GM20000 (cell line): ENCODE measurements around the gene ZNF777.

ENCODE experiments used
- DNase-seq: peaks from one replicate; pipeline ENCODE4 v3.0.0; 2012; ENCODE audit warnings: low spot score
- CTCF ChIP-seq: IDR thresholded peaks from 2 replicates; pipeline ENCODE4 v1.5.1; 2012; ENCODE audit warnings: mild to moderate bottlenecking, control low read depth; ENCODE audit errors: extremely low read depth, missing control alignments

Gene ZNF777

DNA sequence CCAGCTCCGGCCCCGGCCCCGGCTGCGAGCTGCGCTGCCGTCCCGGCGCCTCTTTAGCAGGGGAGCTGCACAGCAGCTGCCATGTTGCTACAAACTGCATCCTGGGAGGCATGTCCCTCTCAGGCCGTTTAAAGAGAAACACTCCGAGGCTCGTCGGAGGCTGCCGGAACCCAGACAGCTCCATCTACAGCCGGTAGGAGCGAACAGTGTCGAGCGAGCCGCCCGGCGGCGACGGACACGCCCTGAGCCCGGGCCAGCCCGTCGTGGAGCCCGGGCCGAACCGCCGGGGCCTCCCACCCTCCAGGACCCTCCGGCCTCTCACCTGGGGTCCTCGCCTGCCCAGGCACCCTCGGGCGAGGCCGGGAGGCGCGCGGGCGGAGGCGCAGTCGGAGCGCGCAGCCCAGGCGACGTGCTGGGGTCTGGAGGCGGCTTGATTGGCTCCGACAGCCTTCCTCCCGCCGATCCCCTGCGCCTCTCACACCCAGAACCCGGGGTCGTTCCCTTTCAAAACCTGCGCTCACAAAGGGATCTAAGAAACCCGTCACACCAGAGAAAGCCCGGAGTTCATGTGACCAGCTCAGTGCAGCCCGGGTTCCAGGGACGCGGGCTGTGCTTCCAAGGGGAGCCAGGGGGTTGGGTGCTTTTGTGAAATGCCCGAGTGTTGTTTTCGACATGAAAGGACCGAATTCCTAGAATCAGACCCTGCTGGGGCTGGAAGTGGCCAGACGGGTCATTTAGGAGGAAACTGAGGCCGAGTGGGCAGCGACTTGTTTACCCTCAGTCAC, at the start of gene ZNF777:
Gene ZNF777, minus strand, starts transcription at position 570 of the 785 bp plus-strand sequence. CDS start 5,040 bp downstream, outside the sequence.
- DNase-seq = peak; percentile 98
- TF ChIP-seq CTCF = peak; percentile 42

GRCh38 chr7:149510248-149510647, 49.4 kb upstream of the ZNF777 start:
- DNase-seq = no peak
- TF ChIP-seq CTCF = no peak

- no peak for DNase-seq
- TF ChIP-seq CTCF = no peak
These were observed 48.9 kb upstream of the ZNF777 start for GRCh38 chr7:149509774-149510173.

DNA sequence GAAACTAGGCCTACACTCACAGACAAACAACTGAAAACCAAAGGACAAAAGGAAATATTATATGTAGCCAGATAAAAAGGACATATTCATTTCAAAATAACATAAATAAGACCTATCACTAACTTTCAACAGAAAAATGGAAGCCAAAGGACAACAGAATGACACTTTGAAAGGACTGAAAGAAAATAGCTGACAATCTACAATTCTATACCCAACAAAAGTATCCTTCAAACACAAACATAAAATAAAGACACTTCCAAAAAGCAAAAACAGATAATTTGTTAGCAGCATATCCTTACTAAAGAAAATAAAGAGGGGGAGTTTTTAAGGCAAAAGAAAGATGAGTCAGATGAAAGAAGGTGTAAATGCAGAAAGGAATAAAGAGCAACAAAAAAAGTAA, 44.7 kb upstream of the ZNF777 start:
- TF ChIP-seq CTCF = no peak
- DNase-seq = no peak

- no peak for DNase-seq
- TF ChIP-seq CTCF = no peak
These were observed 40.8 kb upstream of the ZNF777 start for GRCh38 chr7:149501651-149502050.

DNA sequence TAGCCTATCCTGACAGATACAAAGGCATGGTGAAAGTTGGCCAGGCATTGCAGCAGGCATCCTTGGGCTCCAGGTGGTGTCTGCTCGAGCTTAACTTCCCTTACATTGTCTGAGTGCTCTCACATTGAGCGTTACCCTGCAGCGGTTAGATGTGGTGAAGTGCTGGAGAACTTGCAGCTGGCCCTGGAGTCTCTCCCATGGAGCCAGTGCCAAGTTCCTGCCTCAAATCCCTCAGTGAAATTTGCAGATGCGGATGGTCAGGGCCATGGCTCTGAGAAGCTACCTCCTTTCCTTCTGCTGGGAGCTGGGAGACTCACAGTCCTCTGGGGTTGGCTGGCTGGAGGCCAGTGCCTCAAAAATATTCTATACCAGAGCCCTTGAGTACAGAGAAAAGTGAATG, 40.0 kb upstream of the ZNF777 start:
- no peak for DNase-seq
- no peak for TF ChIP-seq CTCF

DNA sequence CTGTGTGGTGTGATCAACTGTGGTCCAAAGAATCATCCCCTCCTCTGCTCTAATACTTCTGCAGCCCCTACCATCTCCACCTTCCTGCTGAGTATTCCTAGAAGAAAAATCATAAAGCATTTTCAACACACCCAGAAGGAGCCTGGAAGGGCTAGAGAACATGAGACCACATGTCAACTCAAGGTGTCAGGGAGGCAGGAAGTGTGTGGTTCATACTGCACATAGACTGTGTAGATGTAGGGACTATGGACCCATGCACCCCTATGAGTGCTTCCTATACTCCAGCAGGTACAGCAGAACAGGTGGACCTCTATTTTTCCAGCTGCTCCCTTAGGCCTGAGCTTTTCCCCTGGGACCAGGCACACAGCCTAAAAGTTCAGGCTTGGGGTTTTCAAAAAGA, 39.3 kb upstream of the ZNF777 start:
- TF ChIP-seq CTCF = no peak
- no peak for DNase-seq
